Measurements from ENCODE around the gene ANKMY1.

Gene ANKMY1

GRCh38 chr2:240603081-240603835 is 45.5 kb upstream of the ANKMY1 start:
- TF ChIP-seq TSHZ2 (CRISPR knock-in tag; IDR thresholded peaks at IDR 0.05) (no peak), CSRNP3 (CRISPR knock-in tag; IDR thresholded peaks at IDR 0.05) (no peak), RARB (CRISPR knock-in tag; IDR thresholded peaks at IDR 0.05) (no peak)
- ATAC-seq: no peak

GRCh38 chr2:240602266-240603050 is 44.7 kb upstream of the ANKMY1 start:
- no peak for TF ChIP-seq CREB5 (CRISPR knock-in tag; IDR thresholded peaks at IDR 0.05; ENCODE audit: low read depth)
- no peak for TF ChIP-seq ZC3H10 (CRISPR knock-in tag; IDR thresholded peaks at IDR 0.05)
- no peak for TF ChIP-seq OSR1 (CRISPR knock-in tag; IDR thresholded peaks at IDR 0.05)
- TF ChIP-seq ZNF8 (CRISPR knock-in tag; IDR thresholded peaks at IDR 0.05): no peak
- TF ChIP-seq ISL1 (CRISPR knock-in tag; IDR thresholded peaks at IDR 0.05): no peak
- no peak for TF ChIP-seq BACH2 (CRISPR knock-in tag; IDR thresholded peaks at IDR 0.05; ENCODE audit: borderline replicate concordance)
- no peak for TF ChIP-seq TCF4 (CRISPR knock-in tag; IDR thresholded peaks at IDR 0.05; ENCODE audit: borderline replicate concordance)
- TF ChIP-seq RARB (CRISPR knock-in tag; IDR thresholded peaks at IDR 0.05): no peak
- no peak for TF ChIP-seq ZFP3 (CRISPR knock-in tag; IDR thresholded peaks at IDR 0.05)
- no peak for TF ChIP-seq POU6F1 (CRISPR knock-in tag; IDR thresholded peaks at IDR 0.05; ENCODE audit: borderline replicate concordance, low read depth)
- TF ChIP-seq PPARA (CRISPR knock-in tag; IDR thresholded peaks at IDR 0.05; ENCODE audit: borderline replicate concordance): no peak
- no peak for TF ChIP-seq CSRNP3 (CRISPR knock-in tag; IDR thresholded peaks at IDR 0.05)
- TF ChIP-seq CSDC2 (CRISPR knock-in tag; IDR thresholded peaks at IDR 0.05): no peak
- no peak for TF ChIP-seq TSHZ2 (CRISPR knock-in tag; IDR thresholded peaks at IDR 0.05)
- no peak for TF ChIP-seq TOX (CRISPR knock-in tag; IDR thresholded peaks at IDR 0.05; ENCODE audit: borderline replicate concordance)
- no peak for ATAC-seq

- ATAC-seq: no peak
- TF ChIP-seq BACH2 (CRISPR knock-in tag; IDR thresholded peaks at IDR 0.05; ENCODE audit: borderline replicate concordance) (no peak), TOX (CRISPR knock-in tag; IDR thresholded peaks at IDR 0.05; ENCODE audit: borderline replicate concordance) (no peak), PATZ1 (CRISPR knock-in tag; IDR thresholded peaks at IDR 0.05; ENCODE audit: borderline replicate concordance) (no peak), TCF4 (CRISPR knock-in tag; IDR thresholded peaks at IDR 0.05; ENCODE audit: borderline replicate concordance) (no peak), ZNF565 (CRISPR knock-in tag; conservative IDR thresholded peaks at IDR 0.05; ENCODE audit: low read depth) (no peak), ZFP30 (CRISPR knock-in tag; IDR thresholded peaks at IDR 0.05) (no peak), SNAI2 (CRISPR knock-in tag; IDR thresholded peaks at IDR 0.05) (no peak), ZC3H10 (CRISPR knock-in tag; IDR thresholded peaks at IDR 0.05) (no peak), PPARA (CRISPR knock-in tag; IDR thresholded peaks at IDR 0.05; ENCODE audit: borderline replicate concordance) (no peak), POU6F1 (CRISPR knock-in tag; IDR thresholded peaks at IDR 0.05; ENCODE audit: borderline replicate concordance, low read depth) (no peak), ESRRG (CRISPR knock-in tag; IDR thresholded peaks at IDR 0.05) (no peak)
These were observed 44.0 kb upstream of the ANKMY1 start for GRCh38 chr2:240601831-240602160.
